HG03442 (cell line): ENCODE measurements around the gene MEIOSIN.
"Not testable (repeated sequence)": the region's sequence is repeated elsewhere in the genome, so short reads cannot be mapped to it uniquely, and the experiment has no call there.

Source experiments
- ATAC-seq: cut with Tn5 transposase; IDR thresholded peaks from one replicate; pipeline ENCODE4 v1.9.1; 2021; ENCODE audit warnings: mild to moderate bottlenecking, moderate library complexity; ENCODE audit not compliant: unreplicated experiment

Gene MEIOSIN

DNA sequence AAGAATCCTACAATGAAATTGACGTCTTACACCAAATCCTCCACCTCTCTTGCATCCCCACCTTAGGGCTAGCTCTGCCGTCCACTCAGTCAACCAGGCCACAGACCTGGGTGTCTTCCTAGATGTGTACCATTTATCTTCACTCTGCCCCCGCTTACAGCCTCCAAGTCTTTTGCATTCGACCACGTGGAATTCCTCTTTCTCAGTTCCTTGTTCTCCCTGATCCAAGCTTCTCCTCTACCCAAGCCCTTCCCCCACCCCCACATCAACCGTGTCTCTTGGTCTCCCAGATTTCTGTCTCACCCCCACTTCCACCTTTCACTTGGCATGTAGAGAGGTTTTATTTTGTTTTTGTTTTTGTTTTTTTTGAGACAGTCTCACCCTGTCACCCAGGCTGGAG lies 60.6 kb downstream of the MEIOSIN start:
- no peak for ATAC-seq

DNA sequence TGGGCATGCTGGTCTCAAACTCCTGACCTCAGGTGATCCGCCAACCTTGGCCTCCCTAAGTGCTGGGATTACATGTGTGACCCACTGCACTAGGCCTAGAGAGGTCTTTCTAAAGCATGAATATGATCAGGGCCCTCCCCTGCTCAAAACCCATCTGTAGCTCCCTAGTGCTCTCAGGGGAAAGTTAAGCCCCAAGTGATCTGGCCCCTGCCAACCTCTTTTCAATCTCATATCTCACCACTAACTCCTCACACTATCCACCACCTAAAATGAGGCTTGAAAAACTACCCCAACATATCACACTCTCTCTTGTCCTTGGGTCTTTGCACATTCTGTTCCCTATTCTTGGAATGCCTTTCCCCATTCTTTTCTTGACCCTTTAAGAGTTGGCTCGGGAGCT lies 61.4 kb downstream of the MEIOSIN start:
- ATAC-seq: no peak

DNA sequence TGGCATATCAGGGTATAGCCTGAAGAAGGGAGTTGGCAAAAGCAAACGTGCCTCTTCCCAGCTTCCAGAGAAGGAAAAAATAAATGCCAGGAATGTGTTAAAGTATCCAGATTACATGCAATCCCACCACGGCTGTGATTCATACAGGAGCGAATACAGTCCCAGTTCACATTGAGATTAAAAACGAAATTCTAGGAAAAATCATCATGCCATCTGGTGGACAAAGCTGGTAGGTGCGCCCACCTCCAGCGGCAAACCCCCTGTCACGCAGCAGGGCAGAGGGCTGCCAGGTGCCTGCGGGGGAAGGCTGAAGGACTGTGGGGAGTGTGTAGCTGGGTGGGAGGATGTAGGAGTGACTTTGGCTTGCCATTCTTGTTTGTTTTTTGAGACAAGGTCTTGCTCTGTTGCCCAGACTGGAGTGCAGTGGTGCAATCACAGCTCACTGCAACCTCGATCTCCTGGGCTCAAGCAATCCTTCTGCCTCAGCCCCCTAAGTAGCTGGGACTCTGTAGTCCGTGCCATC lies 65.8 kb downstream of the MEIOSIN start:
- no peak for ATAC-seq

DNA sequence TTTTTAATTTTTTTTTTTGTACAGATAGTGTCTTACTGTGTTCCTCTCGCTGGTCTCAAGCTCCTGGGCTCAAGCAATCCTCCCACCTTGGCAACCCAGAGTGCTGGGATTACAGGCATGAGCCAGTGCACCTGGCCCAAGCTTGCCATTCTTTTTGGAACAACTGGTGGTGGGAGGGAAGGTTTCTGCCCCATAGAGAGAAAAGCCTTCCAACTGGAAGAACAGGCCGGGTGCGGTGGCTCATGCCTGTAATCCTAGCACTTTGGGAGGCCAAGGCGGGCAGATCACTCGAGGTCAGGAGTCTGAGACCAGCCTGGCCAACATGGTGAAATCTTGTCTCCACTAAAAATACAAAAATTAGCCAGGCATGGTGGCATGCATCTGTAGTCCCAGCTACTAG lies 66.3 kb downstream of the MEIOSIN start:
- not testable (repeated sequence) for ATAC-seq

DNA sequence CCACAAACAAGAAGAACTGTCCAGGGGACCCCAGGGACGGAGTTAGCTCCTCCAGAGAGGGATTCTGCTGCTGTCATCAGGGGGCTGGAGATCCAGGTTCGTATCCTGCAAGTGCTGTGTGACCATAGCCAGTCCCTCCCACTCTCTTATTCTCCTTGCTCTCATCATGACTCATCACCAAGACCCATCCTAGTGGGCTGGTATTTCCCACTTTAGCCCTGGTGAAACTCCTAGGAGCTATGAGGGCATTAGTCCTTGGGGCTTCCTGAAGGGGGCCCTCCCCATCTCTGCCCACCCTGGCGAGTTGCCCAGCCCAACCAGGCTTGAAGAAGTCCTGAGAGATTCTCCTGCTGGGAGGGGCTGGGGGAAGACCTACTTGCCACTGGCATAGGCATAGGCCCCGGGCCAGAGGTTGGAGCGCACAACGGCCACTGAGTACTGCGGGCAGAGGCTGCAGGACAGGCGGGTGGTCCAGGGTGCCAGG lies 66.9 kb downstream of the MEIOSIN start:
- ATAC-seq: no peak

DNA sequence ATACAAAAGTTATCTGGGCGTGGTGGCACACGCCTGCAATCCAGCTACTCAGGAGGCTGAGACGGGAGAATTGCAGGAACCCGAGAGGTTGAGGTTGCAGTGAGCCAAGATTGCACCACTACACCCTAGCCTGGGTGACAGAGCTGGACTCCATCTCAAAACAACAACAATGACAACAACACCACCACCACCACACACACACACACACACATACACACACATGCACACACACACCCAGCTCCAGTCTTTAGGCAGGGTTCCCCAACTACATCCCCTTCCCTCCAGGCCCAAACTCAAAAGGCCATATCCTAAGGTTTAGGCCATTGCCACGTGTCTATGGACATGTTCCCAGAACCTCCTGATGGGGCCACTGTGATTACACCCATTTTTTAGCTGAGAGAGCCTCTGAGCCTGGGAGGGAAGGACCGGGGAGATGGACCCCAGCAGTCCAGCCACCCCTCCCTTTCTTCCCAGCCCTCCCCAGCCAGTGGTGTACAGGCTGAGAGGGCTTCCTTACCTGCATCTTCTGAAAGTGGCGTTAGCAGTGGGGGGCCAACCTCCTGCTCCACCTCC lies 68.5 kb downstream of the MEIOSIN start:
- no peak for ATAC-seq

DNA sequence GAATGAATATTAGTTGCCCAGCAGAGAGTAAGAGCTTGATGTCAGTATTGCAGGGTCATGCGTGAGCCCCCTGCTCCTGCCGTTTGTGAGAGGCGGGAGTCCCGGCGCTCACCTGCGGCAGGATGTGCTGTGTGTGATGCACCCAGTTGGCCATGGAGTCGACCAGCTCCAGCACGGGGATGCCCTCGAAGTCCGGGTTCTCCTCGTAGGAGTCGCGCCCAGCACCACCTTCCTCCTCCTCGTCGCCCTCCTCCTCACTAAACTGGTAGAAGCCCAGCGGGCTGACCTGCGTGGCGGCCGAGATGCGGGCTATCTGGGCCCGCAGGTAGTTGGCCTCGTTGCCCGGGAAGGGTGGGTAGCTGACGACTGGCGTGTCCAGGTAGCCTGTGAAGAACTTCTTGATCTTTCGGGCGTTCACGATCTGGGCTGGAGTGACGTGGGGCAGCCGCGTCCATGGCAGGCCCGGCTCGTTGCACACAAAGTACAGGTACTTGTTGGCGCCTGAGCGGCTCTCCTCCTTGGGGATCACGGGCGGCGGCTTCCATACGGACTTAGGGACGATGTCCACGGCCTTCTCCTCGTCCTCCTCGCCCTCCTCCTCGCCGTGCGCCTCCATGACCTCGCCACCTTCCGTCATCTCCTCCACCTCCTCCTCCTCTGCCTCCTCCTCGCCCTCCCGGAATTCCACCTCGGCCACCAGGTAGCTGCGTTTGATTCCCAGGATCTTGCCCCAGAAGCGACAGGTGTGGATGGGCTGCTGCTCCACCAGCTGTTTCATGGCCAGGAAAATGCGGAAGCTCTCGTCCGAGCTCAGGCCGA lies 71.1 kb downstream of the MEIOSIN start:
- ATAC-seq: no peak

DNA sequence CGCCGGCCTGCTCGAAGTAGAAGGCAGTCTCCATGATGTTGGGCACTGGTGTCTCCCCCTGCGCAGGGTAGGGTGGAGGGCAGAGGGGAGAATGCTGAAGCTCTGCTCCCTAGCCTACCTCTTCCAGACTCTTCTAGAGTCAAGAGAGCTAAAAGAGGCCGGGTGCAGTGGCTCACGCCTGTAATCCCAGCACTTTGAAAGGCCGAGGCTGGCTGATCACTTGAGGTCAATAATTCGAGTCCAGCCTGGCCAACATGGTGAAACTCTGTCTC lies 71.7 kb downstream of the MEIOSIN start:
- no peak for ATAC-seq

DNA sequence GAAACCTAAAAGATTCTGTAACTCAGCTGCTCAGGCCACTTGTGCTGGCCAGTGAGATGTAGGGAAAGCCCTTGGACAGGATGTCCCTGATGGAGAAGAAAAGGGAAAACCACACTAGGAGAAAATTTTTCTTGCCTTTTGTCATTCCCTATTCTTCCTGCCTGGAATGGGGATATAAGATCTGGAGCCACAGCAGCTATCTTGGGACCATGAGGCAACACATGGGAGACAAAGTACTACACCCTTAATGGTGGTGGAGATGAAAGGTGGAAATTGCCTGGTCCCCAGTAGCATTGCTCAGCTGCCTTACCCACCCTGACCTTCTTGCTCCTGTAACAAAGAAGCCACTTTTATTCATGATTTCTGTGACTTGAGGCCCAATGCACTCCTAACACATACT lies 72.5 kb downstream of the MEIOSIN start:
- ATAC-seq: no peak

DNA sequence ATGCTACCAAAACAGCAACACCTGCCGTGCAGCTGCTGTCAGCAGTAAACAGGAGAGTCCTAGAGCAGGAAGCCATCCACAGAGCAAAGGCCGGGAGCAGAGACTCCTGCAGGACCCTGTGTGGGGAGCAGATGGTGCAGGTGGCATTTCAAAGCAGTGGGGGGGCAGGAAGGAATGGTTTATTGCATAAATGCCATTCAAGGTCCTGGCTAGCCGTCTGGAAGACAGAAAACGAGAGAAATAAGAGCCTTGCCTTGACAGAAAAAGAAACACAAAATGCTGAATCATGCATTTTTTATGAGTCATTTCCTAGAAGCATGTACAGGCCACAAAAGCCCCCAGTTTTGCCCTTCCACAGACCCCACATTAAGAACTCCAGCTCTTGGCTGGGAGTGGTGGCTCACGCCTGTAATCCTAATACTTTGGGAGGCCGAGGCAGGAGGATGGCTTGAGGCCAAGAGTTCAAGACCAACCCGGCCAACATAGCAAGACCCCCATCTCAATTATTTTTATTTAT lies 76.5 kb downstream of the MEIOSIN start:
- ATAC-seq: no peak

DNA sequence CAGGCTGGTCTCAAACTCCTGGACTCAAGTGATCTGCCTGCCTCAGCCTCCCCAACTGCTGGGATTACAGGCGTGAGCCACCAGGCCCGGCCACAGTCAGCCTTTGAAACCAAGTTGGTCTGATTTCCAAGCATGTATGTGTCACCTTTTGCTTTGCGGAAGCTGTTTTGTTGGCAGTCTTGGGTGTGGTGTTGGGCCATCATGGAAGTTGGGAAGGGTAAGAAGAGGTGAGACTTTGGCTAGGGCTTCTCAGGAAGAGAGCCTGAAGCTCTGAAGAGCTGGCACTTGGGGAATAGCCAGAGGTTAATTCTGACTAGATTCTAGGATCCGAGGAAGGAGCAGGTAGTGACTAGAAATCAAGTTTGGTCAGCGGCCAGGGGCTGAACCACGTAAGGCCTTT lies 79.1 kb downstream of the MEIOSIN start:
- ATAC-seq: no peak
